CD14-positive monocyte (primary cell): ENCODE data around the gene OGFOD2. TPM values are rescaled to one million over a fixed set of nuclear protein-coding genes. Genes with fewer than 3 reads are reported as not detected.

Experiments used
- DNase-seq, 3 donors: peaks; one replicate each; pipeline ENCODE4 v3.0.0-alpha.2; 2011 to 2022
- H2AFZ ChIP-seq: 2 replicates; pipeline ENCODE4 v1.6.0; 2012; ENCODE audit warnings: mild to moderate bottlenecking, low read depth, low read length, inconsistent platforms; ENCODE audit not compliant: insufficient read depth, poor library complexity, severe bottlenecking
- H3K27ac ChIP-seq, 2 donors: 1 replicate in 1 of 2; 2 replicates in 1 of 2; pipeline ENCODE4 v1.5.1; 2012 to 2013; ENCODE audit warnings: low read length in 2 of 2, control low read depth in 1 of 2, inconsistent platforms in 1 of 2, low read depth in 1 of 2, mild to moderate bottlenecking in 1 of 2
- H3K27me3 ChIP-seq, 2 donors: one replicate each; pipeline versions ENCODE4 v1.6.0 to v1.6.1; 2011 to 2013; ENCODE audit warnings: low read length in 2 of 2; ENCODE audit not compliant: control insufficient read depth in 2 of 2, insufficient read depth in 2 of 2
- H3K36me3 ChIP-seq, 2 donors: replicated peaks in 1 of 2; 1 replicate in 1 of 2; 2 replicates in 1 of 2; pipeline versions ENCODE4 v1.5.1 to v1.6.1; 2012 to 2013; ENCODE audit warnings: low read length in 2 of 2, control low read depth in 1 of 2, inconsistent platforms in 1 of 2, mild to moderate bottlenecking in 1 of 2; ENCODE audit not compliant: insufficient read depth in 2 of 2, control insufficient read depth in 1 of 2
- H3K4me1 ChIP-seq, 2 donors: 1 replicate in 1 of 2; 2 replicates in 1 of 2; pipeline versions ENCODE4 v1.5.1 to v1.6.1; 2012 to 2013; ENCODE audit warnings: low read length in 2 of 2, control low read depth in 1 of 2, inconsistent platforms in 1 of 2, mild to moderate bottlenecking in 1 of 2, moderate library complexity in 1 of 2; ENCODE audit not compliant: insufficient read depth in 2 of 2, control insufficient read depth in 1 of 2
- H3K4me2 ChIP-seq: replicated peaks from 2 replicates; pipeline ENCODE3; 2012; ENCODE audit warnings: low read length, moderate library complexity, mild to moderate bottlenecking; ENCODE audit not compliant: poor library complexity, severe bottlenecking; ENCODE audit errors: extremely low read depth
- H3K4me3 ChIP-seq, 3 experiments: fragments of 200-600 bp in 1 of 3; sonication (generic) in 1 of 3; replicated peaks in 1 of 3; 1 replicate in 2 of 3; 2 replicates in 1 of 3; pipeline ENCODE4 v1.5.1; 2011 to 2013; ENCODE audit warnings: low read length in 3 of 3, mild to moderate bottlenecking in 3 of 3, control low read depth in 2 of 3, low read depth in 2 of 3, inconsistent platforms in 1 of 3, moderate library complexity in 1 of 3
- H3K79me2 ChIP-seq: 2 replicates; pipeline ENCODE4 v1.6.0; 2012; ENCODE audit warnings: mild to moderate bottlenecking, control low read depth, inconsistent platforms, low read length, moderate library complexity; ENCODE audit not compliant: insufficient read depth
- H3K9ac ChIP-seq: 2 replicates; pipeline ENCODE4 v1.6.0; 2017; ENCODE audit warnings: low read length, mild to moderate bottlenecking; ENCODE audit not compliant: insufficient read depth, poor library complexity, severe bottlenecking
- H3K9me3 ChIP-seq, 2 donors: replicated peaks in 1 of 2; 1 replicate in 1 of 2; 2 replicates in 1 of 2; pipeline versions ENCODE4 v1.5.1 to v1.6.1; 2012 to 2013; ENCODE audit warnings: low read length in 2 of 2, control low read depth in 1 of 2; ENCODE audit not compliant: control insufficient read depth in 1 of 2, insufficient read depth in 1 of 2
- H4K20me1 ChIP-seq: 2 replicates; pipeline ENCODE4 v1.6.0; 2012; ENCODE audit warnings: mild to moderate bottlenecking, low read length, control low read depth, moderate library complexity; ENCODE audit not compliant: insufficient read depth
- H3K27ac Mint-ChIP-seq, 7 donors: one replicate each; pipeline ENCODE4 v1.8.0; 2020; ENCODE audit warnings: mild to moderate bottlenecking in 7 of 7, mixed read lengths in 7 of 7, moderate library complexity in 6 of 7, inconsistent platforms in 2 of 7
- H3K27me3 Mint-ChIP-seq, 3 donors: one replicate each; pipeline ENCODE4 v1.8.0; 2021 to 2022; ENCODE audit warnings: low read depth in 3 of 3, mild to moderate bottlenecking in 3 of 3, mixed read lengths in 3 of 3, moderate library complexity in 3 of 3, inconsistent platforms in 1 of 3
- H3K36me3 Mint-ChIP-seq, 2 donors: one replicate each; pipeline ENCODE4 v1.8.0; 2020; ENCODE audit warnings: mixed read lengths in 2 of 2, inconsistent platforms in 1 of 2, mild to moderate bottlenecking in 1 of 2
- H3K4me1 Mint-ChIP-seq: one replicate; pipeline ENCODE4 v1.8.0; 2020; ENCODE audit warnings: mild to moderate bottlenecking, mixed read lengths
- H3K4me3 Mint-ChIP-seq, 2 donors: one replicate each; pipeline ENCODE4 v1.8.0; 2020; ENCODE audit warnings: mild to moderate bottlenecking in 2 of 2, mixed read lengths in 2 of 2, moderate library complexity in 1 of 2
- H3K9me3 Mint-ChIP-seq, 7 donors: one replicate each; pipeline ENCODE4 v1.8.0; 2020 to 2022; ENCODE audit warnings: mixed read lengths in 7 of 7, mild to moderate bottlenecking in 6 of 7, moderate library complexity in 6 of 7, inconsistent platforms in 2 of 7
- CTCF ChIP-seq: fragments of 200-600 bp; IDR thresholded peaks from one replicate; pipeline ENCODE4 v1.8.0; 2022; ENCODE audit warnings: antibody characterized with exemption, mild to moderate bottlenecking
- WGBS: methylation state at CpG from one replicate; pipeline ENCODE4 v1.1.5; 2013; ENCODE audit warnings: missing lambda C conversion rate; ENCODE audit not compliant: insufficient coverage; 5-methylcytosine and 5-hydroxymethylcytosine counted together
- intact Hi-C, 2 donors: fragments of 100-400 bp; cut with micrococcal nuclease; formaldehyde crosslinking; loops; one replicate each; pipeline versions ENCODE4 v1.15.0 to v1.15.1; 2023
- polyA plus RNA-seq, 3 donors: library from polyadenylated mRNA; depleted of rRNA in 1 of 3; unstranded in 2 of 3; stranded (reverse) in 1 of 3; fragments of 300-500 nt in 2 of 3; fragments of >200 nt in 1 of 3; fragmentation: Illumina TruSeq in 2 of 3; gene quantifications; 1 replicate in 2 of 3; 2 replicates in 1 of 3; pipeline ENCODE4 v1.2.3, GENCODE V29; 2012 to 2021

The OGFOD2 gene
- polyA plus RNA-seq, 3 donors = 13.0 to 30.3 (median 13.6) TPM

- Mint-ChIP-seq H3K27ac (no peak overlapping the region), H3K4me3 (no peak overlapping the region), H3K36me3 (no peaks in the 10 kb centered on the region), H3K9me3 (no peaks in the 10 kb centered on the region), H3K4me1 (peaks cover 11% of the 10 kb centered on the region), H3K27me3 (peaks cover 0 to 9% (median 1%) of the 10 kb centered on the region in 3 donors)
- Histone ChIP-seq H3K9ac (no peak overlapping the region), H3K36me3 (no peaks in the 10 kb centered on the region), H3K27me3 (no peaks in the 10 kb centered on the region), H2AFZ (no peak overlapping the region), H4K20me1 (no peaks in the 10 kb centered on the region), H3K4me1 (no peaks in the 10 kb centered on the region), H3K9me3 (no peaks in the 10 kb centered on the region), H3K79me2 (no peaks in the 10 kb centered on the region), H3K4me2 (no peak overlapping the region), H3K27ac (no peak overlapping the region), H3K4me3 (no peak overlapping the region)
- WGBS = 88% methylated on average over 8 of the region's 8 CpGs
- intact Hi-C loops = no loop called here
- no peak for TF ChIP-seq CTCF
- no peak for DNase-seq
Measured at GRCh38 chr12:122955156-122955555, 19.9 kb upstream of the OGFOD2 start.

- intact Hi-C loops = no loop called here
- Histone ChIP-seq H3K4me1 (no peaks in the 10 kb centered on the region), H4K20me1 (no peaks in the 10 kb centered on the region), H3K36me3 (no peaks in the 10 kb centered on the region), H3K9ac (no peak overlapping the region), H2AFZ (no peak overlapping the region), H3K79me2 (no peaks in the 10 kb centered on the region), H3K4me2 (no peak overlapping the region), H3K27ac (no peak overlapping the region), H3K4me3 (no peak overlapping the region), H3K27me3 (no peaks in the 10 kb centered on the region), H3K9me3 (no peaks in the 10 kb centered on the region)
- TF ChIP-seq CTCF = no peak
- H3K4me3 Mint-ChIP-seq = no peak overlapping the region
- H3K36me3 Mint-ChIP-seq = no peaks in the 10 kb centered on the region
- peaks cover 0 to 9% (median 1%) of the 10 kb centered on the region in 3 donors for H3K27me3 Mint-ChIP-seq
- no peak for DNase-seq
- H3K27ac Mint-ChIP-seq = no peak overlapping the region
- H3K4me1 Mint-ChIP-seq = peaks cover 11% of the 10 kb centered on the region
- WGBS = 80% methylated on average over 1 of the region's 2 CpGs
- no peaks in the 10 kb centered on the region for H3K9me3 Mint-ChIP-seq
Measured at GRCh38 chr12:122956035-122956434, 19.0 kb upstream of the OGFOD2 start.
